SK-N-SH (cell line): ENCODE results near the gene CNTNAP5. TPM values are rescaled to one million over a fixed set of nuclear protein-coding genes. Genes with fewer than 3 reads are reported as not detected.

Source experiments
- CTCF ChIA-PET: fragments of 300-600, 350-600 bp; formaldehyde crosslinking; extraction: SDS; loops from one replicate; lab custom pipeline; 2021; lab: Yijun Ruan, JAX
- POLR2A ChIA-PET: fragments of 350-600 bp; sonication (Branson Sonifier 250); formaldehyde crosslinking; extraction: SDS; loops from one replicate; lab custom pipeline; 2020; ENCODE audit warnings: antibody characterized with exemption, inconsistent platforms; lab: Yijun Ruan, JAX
- DNase-seq: peaks from one replicate; pipeline ENCODE4 v3.0.0; 2012
- H2AFZ ChIP-seq: fragments of 200-600 bp; sonication (generic); 2 replicates; pipeline ENCODE4 v1.8.1; 2016; ENCODE audit warnings: antibody characterized with exemption, mild to moderate bottlenecking, low read depth
- H3F3A ChIP-seq: fragments of 200-600 bp; sonication (generic); replicated peaks from 2 replicates; pipeline ENCODE3; 2016; ENCODE audit warnings: antibody characterized with exemption, mild to moderate bottlenecking; ENCODE audit not compliant: insufficient read depth
- H3K27ac ChIP-seq, 2 experiments: fragments of 200-500 bp in 1 of 2; fragments of 200-600 bp in 1 of 2; sonication (Bioruptor generic) in 1 of 2; sonication (generic), shearing (Covaris generic) in 1 of 2; 2 replicates each; pipeline versions ENCODE4 v1.5.1 to v1.6.1; 2014 to 2016; ENCODE audit warnings: low read depth in 2 of 2, inconsistent platforms in 1 of 2, low read length in 1 of 2, mild to moderate bottlenecking in 1 of 2, mixed read lengths in 1 of 2
- H3K27me3 ChIP-seq: fragments of 200-600 bp; sonication (generic), shearing (Covaris generic); 2 replicates; pipeline ENCODE4 v1.6.1; 2016; ENCODE audit warnings: mixed run types; ENCODE audit not compliant: insufficient read depth
- H3K36me3 ChIP-seq, 2 experiments: fragments of 200-500 bp in 1 of 2; fragments of 200-600 bp in 1 of 2; sonication (Bioruptor generic) in 1 of 2; sonication (generic) in 1 of 2; replicated peaks in 1 of 2; 2 replicates each; pipeline versions ENCODE3 to v1.5.1; 2014 to 2016; ENCODE audit warnings: low read length in 1 of 2, mild to moderate bottlenecking in 1 of 2; ENCODE audit not compliant: insufficient read depth in 2 of 2, control insufficient read depth in 1 of 2
- H3K4me1 ChIP-seq, 2 experiments: fragments of 200-500 bp in 1 of 2; fragments of 200-600 bp in 1 of 2; sonication (Bioruptor generic) in 1 of 2; sonication (generic), shearing (Covaris generic) in 1 of 2; 2 replicates each; pipeline versions ENCODE4 v1.5.1 to v1.6.1; 2014 to 2016; ENCODE audit warnings: low read depth in 1 of 2, low read length in 1 of 2, mixed run types in 1 of 2; ENCODE audit not compliant: insufficient read depth in 2 of 2, control insufficient read depth in 1 of 2
- H3K4me2 ChIP-seq: fragments of 200-600 bp; sonication (generic), shearing (Covaris generic); 2 replicates; pipeline ENCODE4 v1.6.1; 2017; ENCODE audit warnings: mixed run types
- H3K4me3 ChIP-seq, 2 experiments: fragments of 200-500 bp in 1 of 2; fragments of 200-600 bp in 1 of 2; sonication (Bioruptor generic) in 1 of 2; sonication (generic), shearing (Covaris generic) in 1 of 2; 2 replicates each; pipeline versions ENCODE4 v1.5.1 to v1.8.1; 2014 to 2016; ENCODE audit warnings: low read depth in 2 of 2, inconsistent platforms in 1 of 2, low read length in 1 of 2, mild to moderate bottlenecking in 1 of 2, mixed read lengths in 1 of 2, moderate library complexity in 1 of 2
- H3K79me2 ChIP-seq: fragments of 200-600 bp; sonication (generic); 2 replicates; pipeline ENCODE4 v1.8.1; 2017; ENCODE audit warnings: mild to moderate bottlenecking; ENCODE audit not compliant: insufficient read depth
- H3K9ac ChIP-seq: fragments of 200-600 bp; sonication (generic); 2 replicates; pipeline ENCODE4 v1.6.1; 2017; ENCODE audit warnings: mixed run types
- H3K9me2 ChIP-seq: fragments of 200-600 bp; sonication (generic); 2 replicates; pipeline ENCODE4 v1.6.1; 2017; ENCODE audit warnings: mixed run types
- H3K9me3 ChIP-seq: fragments of 200-600 bp; sonication (generic); 2 replicates; pipeline ENCODE4 v1.6.1; 2017; ENCODE audit warnings: mixed run types, mild to moderate bottlenecking, moderate library complexity
- H4K20me1 ChIP-seq: fragments of 200-600 bp; sonication (generic); 2 replicates; pipeline ENCODE4 v1.6.1; 2017; ENCODE audit warnings: mild to moderate bottlenecking, mixed run types; ENCODE audit not compliant: insufficient read depth
- CHD2 ChIP-seq: fragments of 150-350 bp; IDR thresholded peaks from 2 replicates; pipeline ENCODE4 v1.6.1; 2018; ENCODE audit warnings: low read length; ENCODE audit not compliant: partially characterized antibody
- ELF1 ChIP-seq: IDR thresholded peaks from 2 replicates; pipeline ENCODE4 v1.4.0; 2012
- EP300 ChIP-seq, 2 experiments: IDR thresholded peaks; 2 replicates each; pipeline versions ENCODE4 v1.4.0 to v1.6.1; 2012; ENCODE audit warnings: borderline replicate concordance in 1 of 2, low read depth in 1 of 2, low read length in 1 of 2
- EZH2phosphoT487 ChIP-seq: fragments of 200-600 bp; sonication (generic); IDR thresholded peaks from 2 replicates; pipeline ENCODE4 v1.6.1; 2017; ENCODE audit warnings: low read depth, mixed run types, mild to moderate bottlenecking, antibody characterized with exemption, moderate library complexity, borderline replicate concordance
- FOXM1 ChIP-seq: IDR thresholded peaks from 2 replicates; pipeline ENCODE4 v1.4.0; 2012; ENCODE audit warnings: low read depth, mild to moderate bottlenecking
- GABPA ChIP-seq: IDR thresholded peaks from 2 replicates; pipeline ENCODE4 v1.4.0; 2012; ENCODE audit warnings: low read depth, mild to moderate bottlenecking
- GATA2 ChIP-seq: sonication (generic); formaldehyde crosslinking; IDR thresholded peaks from 2 replicates; pipeline ENCODE4 v1.5.0; 2020; ENCODE audit warnings: mild to moderate bottlenecking, missing genetic modification reagents
- NRF1 ChIP-seq: IDR thresholded peaks from 2 replicates; pipeline ENCODE4 v1.6.1; 2012; ENCODE audit warnings: low read depth, mild to moderate bottlenecking, low read length
- RCOR1 ChIP-seq: fragments of 150-350 bp; IDR thresholded peaks from 2 replicates; pipeline ENCODE4 v1.6.1; 2017; ENCODE audit warnings: antibody characterized with exemption, low read length
- RXRA ChIP-seq: IDR thresholded peaks from 2 replicates; pipeline ENCODE4 v1.4.0; 2012; ENCODE audit warnings: low read depth, mild to moderate bottlenecking, borderline replicate concordance
- SIN3A ChIP-seq: IDR thresholded peaks from 2 replicates; pipeline ENCODE4 v1.6.1; 2012; ENCODE audit warnings: low read depth, mild to moderate bottlenecking, low read length, moderate library complexity, borderline replicate concordance
- SMC3 ChIP-seq: IDR thresholded peaks from 2 replicates; pipeline ENCODE4 v1.6.1; 2012; ENCODE audit warnings: low read depth, low read length, improper control_type of control experiment
- TEAD4 ChIP-seq: IDR thresholded peaks from 2 replicates; pipeline ENCODE4 v1.4.0; 2012; ENCODE audit warnings: mild to moderate bottlenecking, borderline replicate concordance; ENCODE audit not compliant: insufficient read depth
- WGBS: methylation state at CpG from one replicate; pipeline ENCODE4 v1.1.6; 2017; ENCODE audit warnings: low lambda C conversion rate; 5-methylcytosine and 5-hydroxymethylcytosine counted together
- polyA plus RNA-seq, 3 experiments: library from polyadenylated mRNA; depleted of rRNA; stranded (reverse); fragments of >200 nt; gene quantifications; 2 replicates each; pipeline ENCODE4 v1.2.3, GENCODE V29; 2012
- TF ChIP-seq, protein P1 (sequence below): fragments of 150-350 bp; IDR thresholded peaks from 2 replicates; pipeline ENCODE4 v1.6.1; 2016; ENCODE audit warnings: mild to moderate bottlenecking, low read depth, low read length
- TF ChIP-seq, protein P2 (sequence below): IDR thresholded peaks from 2 replicates; pipeline ENCODE4; 2012
- TF ChIP-seq, protein P3 (sequence below): IDR thresholded peaks from 2 replicates; pipeline ENCODE4 v1.6.1; 2012; ENCODE audit warnings: mild to moderate bottlenecking, low read depth, low read length, moderate library complexity
- TF ChIP-seq, protein P4 (sequence below): IDR thresholded peaks from 2 replicates; pipeline ENCODE4 v1.4.0; 2012; ENCODE audit warnings: low read depth

The CNTNAP5 gene
- polyA plus RNA-seq, 1 of the 3 experiments (the other 2 are of a cell fraction), result 0.08 TPM

DNA sequence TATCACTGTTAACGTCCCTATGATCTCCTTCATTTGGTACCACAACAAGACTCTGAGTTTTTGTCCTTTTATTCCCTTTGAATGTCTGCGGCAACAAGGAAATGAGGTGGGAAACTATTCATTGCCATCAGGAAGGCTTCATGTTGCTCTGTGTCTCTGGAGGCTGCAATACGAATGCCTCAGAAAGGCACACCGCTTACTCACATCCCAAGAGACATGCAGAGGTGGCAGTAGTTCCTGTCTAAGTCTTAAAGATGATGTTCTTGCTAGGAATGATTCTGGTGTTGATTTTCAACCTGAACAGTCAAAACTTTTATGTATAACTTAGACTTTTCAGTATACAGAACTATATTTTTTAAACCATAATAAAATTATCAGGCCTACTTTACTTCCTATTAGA is 24.0 kb downstream of the CNTNAP5 start:
- H3K36me3 ChIP-seq, result no peaks in the 10 kb centered on the region
- H3K4me2 ChIP-seq, result no peak overlapping the region
- H3K27ac ChIP-seq, result no peak overlapping the region
- H3K27me3 ChIP-seq, result no peaks in the 10 kb centered on the region
- H3K9ac ChIP-seq, result no peak overlapping the region
- 53% methylated on average over 4 of the region's 4 CpGs for whole genome bisulfite sequencing
- H3K4me3 ChIP-seq, result no peak overlapping the region
- H3K79me2 ChIP-seq, result no peaks in the 10 kb centered on the region; the same call in 1 of the 2 replicates
- ChIA-PET CTCF (no interaction called here), POLR2A (no interaction called here)
- H3K4me1 ChIP-seq, result peaks cover 0 to 4% of the 10 kb centered on the region in 2 experiments; a peak in 1 of 4 replicates
- no peaks in the 10 kb centered on the region for H3K9me2 ChIP-seq
- no peaks in the 10 kb centered on the region for H3F3A ChIP-seq
- TF ChIP-seq NRF1 (no peak), SIN3A (no peak), FOXM1 (no peak), RXRA (no peak), TEAD4 (no peak)
- TF ChIP-seq, protein P1, sequence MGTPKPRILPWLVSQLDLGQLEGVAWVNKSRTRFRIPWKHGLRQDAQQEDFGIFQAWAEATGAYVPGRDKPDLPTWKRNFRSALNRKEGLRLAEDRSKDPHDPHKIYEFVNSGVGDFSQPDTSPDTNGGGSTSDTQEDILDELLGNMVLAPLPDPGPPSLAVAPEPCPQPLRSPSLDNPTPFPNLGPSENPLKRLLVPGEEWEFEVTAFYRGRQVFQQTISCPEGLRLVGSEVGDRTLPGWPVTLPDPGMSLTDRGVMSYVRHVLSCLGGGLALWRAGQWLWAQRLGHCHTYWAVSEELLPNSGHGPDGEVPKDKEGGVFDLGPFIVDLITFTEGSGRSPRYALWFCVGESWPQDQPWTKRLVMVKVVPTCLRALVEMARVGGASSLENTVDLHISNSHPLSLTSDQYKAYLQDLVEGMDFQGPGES, result no peak
- TF ChIP-seq, protein P2, sequence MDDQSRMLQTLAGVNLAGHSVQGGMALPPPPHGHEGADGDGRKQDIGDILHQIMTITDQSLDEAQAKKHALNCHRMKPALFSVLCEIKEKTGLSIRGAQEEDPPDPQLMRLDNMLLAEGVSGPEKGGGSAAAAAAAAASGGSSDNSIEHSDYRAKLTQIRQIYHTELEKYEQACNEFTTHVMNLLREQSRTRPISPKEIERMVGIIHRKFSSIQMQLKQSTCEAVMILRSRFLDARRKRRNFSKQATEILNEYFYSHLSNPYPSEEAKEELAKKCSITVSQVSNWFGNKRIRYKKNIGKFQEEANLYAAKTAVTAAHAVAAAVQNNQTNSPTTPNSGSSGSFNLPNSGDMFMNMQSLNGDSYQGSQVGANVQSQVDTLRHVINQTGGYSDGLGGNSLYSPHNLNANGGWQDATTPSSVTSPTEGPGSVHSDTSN, result no peak
- TF ChIP-seq, protein P3, sequence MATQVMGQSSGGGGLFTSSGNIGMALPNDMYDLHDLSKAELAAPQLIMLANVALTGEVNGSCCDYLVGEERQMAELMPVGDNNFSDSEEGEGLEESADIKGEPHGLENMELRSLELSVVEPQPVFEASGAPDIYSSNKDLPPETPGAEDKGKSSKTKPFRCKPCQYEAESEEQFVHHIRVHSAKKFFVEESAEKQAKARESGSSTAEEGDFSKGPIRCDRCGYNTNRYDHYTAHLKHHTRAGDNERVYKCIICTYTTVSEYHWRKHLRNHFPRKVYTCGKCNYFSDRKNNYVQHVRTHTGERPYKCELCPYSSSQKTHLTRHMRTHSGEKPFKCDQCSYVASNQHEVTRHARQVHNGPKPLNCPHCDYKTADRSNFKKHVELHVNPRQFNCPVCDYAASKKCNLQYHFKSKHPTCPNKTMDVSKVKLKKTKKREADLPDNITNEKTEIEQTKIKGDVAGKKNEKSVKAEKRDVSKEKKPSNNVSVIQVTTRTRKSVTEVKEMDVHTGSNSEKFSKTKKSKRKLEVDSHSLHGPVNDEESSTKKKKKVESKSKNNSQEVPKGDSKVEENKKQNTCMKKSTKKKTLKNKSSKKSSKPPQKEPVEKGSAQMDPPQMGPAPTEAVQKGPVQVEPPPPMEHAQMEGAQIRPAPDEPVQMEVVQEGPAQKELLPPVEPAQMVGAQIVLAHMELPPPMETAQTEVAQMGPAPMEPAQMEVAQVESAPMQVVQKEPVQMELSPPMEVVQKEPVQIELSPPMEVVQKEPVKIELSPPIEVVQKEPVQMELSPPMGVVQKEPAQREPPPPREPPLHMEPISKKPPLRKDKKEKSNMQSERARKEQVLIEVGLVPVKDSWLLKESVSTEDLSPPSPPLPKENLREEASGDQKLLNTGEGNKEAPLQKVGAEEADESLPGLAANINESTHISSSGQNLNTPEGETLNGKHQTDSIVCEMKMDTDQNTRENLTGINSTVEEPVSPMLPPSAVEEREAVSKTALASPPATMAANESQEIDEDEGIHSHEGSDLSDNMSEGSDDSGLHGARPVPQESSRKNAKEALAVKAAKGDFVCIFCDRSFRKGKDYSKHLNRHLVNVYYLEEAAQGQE, result no peak
- TF ChIP-seq, protein P4, sequence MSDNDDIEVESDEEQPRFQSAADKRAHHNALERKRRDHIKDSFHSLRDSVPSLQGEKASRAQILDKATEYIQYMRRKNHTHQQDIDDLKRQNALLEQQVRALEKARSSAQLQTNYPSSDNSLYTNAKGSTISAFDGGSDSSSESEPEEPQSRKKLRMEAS, result no peak
- H3K9me3 ChIP-seq, result no peaks in the 10 kb centered on the region
- no peak for DNase-seq
- no peak overlapping the region for H2AFZ ChIP-seq
- H4K20me1 ChIP-seq, result no peaks in the 10 kb centered on the region

DNA sequence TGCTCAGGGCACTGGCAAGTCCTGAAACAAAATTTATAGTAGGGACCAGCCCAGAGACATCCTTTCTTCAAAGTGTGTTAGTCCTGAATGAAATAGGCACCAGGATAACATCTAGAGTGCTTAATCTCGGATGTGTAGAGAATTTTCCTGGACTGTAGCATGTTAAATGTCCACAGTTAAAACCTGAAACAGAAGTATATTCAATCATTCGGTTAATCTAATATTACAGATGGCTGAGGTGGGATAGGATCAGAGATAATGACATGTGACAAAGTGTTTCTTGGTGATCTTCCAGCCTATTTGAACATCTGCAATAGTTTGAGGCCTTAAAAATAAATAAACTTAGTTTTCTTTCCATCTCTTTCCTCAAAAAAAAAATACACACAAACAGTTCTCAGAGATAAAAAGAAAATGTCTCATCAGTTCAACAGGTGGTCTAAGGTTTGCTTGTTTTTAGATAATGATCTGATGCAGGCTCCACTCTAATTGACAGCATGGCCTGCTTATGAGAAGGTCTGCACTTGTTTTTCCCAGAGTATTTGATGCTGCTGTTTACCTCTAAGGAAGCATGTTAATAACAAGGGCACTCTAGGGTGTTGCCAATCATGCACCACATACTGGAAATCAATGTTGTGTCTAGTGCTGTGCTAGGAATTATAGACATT is 25.9 kb downstream of the CNTNAP5 start:
- CTCF ChIA-PET, result no interaction called here
- Histone ChIP-seq H3K4me2 (no peak overlapping the region), H3K9me3 (no peaks in the 10 kb centered on the region), H3K4me3 (no peak overlapping the region), H3F3A (no peaks in the 10 kb centered on the region), H3K9me2 (no peaks in the 10 kb centered on the region), H3K27me3 (no peaks in the 10 kb centered on the region), H3K4me1 (peaks cover 0 to 4% of the 10 kb centered on the region in 2 experiments; a peak in 1 of 4 replicates), H3K27ac (no peak overlapping the region), H2AFZ (no peak overlapping the region), H3K36me3 (no peaks in the 10 kb centered on the region), H3K79me2 (no peaks in the 10 kb centered on the region; the same call in 1 of the 2 replicates), H3K9ac (no peak overlapping the region), H4K20me1 (no peaks in the 10 kb centered on the region)
- WGBS, result 0% methylated on average over 2 of the region's 2 CpGs
- POLR2A ChIA-PET, result no interaction called here
- TF ChIP-seq GATA2 (CRISPR knock-in tag) (peak; percentile 70), EZH2phosphoT487 (no peak), ELF1 (no peak), GABPA (no peak), NRF1 (no peak), RCOR1 (peak; percentile 78), SMC3 (no peak), CHD2 (peak; percentile 34), EP300 (IDR thresholded peaks at IDR 0.05; ENCODE audit: borderline replicate concordance in 1 of 2, low read depth in 1 of 2, low read length in 1 of 2) (peak in 1 of 2 experiments; percentile 86; a peak in 2 of 4 replicates)
- TF ChIP-seq, protein P2, result no peak
- peak; percentile 34 for DNase-seq
